Peyer's patch (tissue), 4 donors: Measurements from ENCODE around the gene UCK2. TPM values are rescaled to one million over a fixed set of nuclear protein-coding genes. Genes with fewer than 3 reads are reported as not detected.

Experiments used
- DNase-seq, 3 donors: peaks; one replicate each; pipeline ENCODE4 v3.0.0-alpha.2; 2017 to 2019
- H3K27ac ChIP-seq, 4 donors: fragments of 200-600 bp; sonication (generic); one replicate each; pipeline ENCODE4 v1.5.1; 2016 to 2019
- H3K27me3 ChIP-seq, 2 donors: fragments of 200-600 bp; sonication (generic); one replicate each; pipeline ENCODE4 v1.5.1; 2019
- H3K36me3 ChIP-seq, 3 donors: fragments of 200-600 bp; sonication (generic); one replicate each; pipeline ENCODE4 v1.5.1; 2016 to 2019
- H3K4me1 ChIP-seq, 4 donors: fragments of 200-600 bp; sonication (generic); one replicate each; pipeline ENCODE4 v1.5.1; 2016 to 2019
- H3K4me3 ChIP-seq, 4 donors: fragments of 200-600 bp; sonication (generic); 1 replicate in 3 of 4; 2 replicates in 1 of 4; pipeline ENCODE4 v1.5.1; 2016 to 2019; ENCODE audit warnings: mild to moderate bottlenecking in 1 of 4
- H3K9me3 ChIP-seq, 4 donors: fragments of 200-600 bp; sonication (generic); one replicate each; pipeline ENCODE4 v1.5.1; 2016 to 2019; ENCODE audit warnings: mild to moderate bottlenecking in 1 of 4
- POLR2A ChIP-seq, 2 donors: fragments of 450-650 bp; IDR thresholded peaks; one replicate each; pipeline ENCODE4 v1.5.1; 2017; ENCODE audit warnings: antibody characterized with exemption in 2 of 2, mild to moderate bottlenecking in 2 of 2, moderate library complexity in 2 of 2
- total RNA-seq, 4 donors: library from RNA; depleted of rRNA; stranded (reverse); fragments of >200 nt; gene quantifications; one replicate each; pipeline ENCODE4 v1.1.0, GENCODE V29; 2016
- TF ChIP-seq, protein P1 (sequence below), 6 experiments: fragments of 450-650 bp in 4 of 6; fragments of 200-600 bp in 2 of 6; sonication (generic) in 1 of 6; IDR thresholded peaks; one replicate each; pipeline ENCODE4 v1.5.1; 2017 to 2019; ENCODE audit warnings: antibody characterized with exemption in 6 of 6, mild to moderate bottlenecking in 3 of 6, moderate library complexity in 1 of 6

The UCK2 gene
- total RNA-seq, 4 donors from 2014 or later = 36.3 to 117 (median 84.7) TPM

DNA sequence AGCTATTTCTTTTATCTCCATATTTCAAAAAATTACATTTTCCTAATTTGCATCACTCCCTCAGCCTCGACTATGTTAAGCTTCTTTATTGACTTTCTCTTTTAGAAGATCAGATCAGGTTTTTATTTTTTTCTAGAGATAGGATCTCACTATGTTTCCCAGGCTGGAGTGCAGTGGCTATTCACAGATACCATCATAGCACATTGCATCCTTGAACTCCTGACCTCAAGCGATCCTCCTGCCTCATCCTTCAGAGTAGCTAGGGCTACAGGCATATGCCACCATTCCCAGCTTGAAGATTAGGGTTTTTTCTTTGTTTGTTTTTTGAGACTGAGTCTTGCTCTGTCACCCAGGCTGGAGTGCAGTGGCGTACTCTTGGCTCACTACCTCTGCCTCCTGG, 20.1 kb downstream of the UCK2 start:
- DNase-seq = no peak
- Histone ChIP-seq H3K27me3 (no peaks in the 10 kb centered on the region), H3K9me3 (no peaks in the 10 kb centered on the region), H3K4me3 (no peak overlapping the region), H3K27ac (no peak overlapping the region), H3K4me1 (peaks cover 0 to 11% (median 0%) of the 10 kb centered on the region in 4 donors), H3K36me3 (no peaks in the 10 kb centered on the region)
- TF ChIP-seq, protein P1, sequence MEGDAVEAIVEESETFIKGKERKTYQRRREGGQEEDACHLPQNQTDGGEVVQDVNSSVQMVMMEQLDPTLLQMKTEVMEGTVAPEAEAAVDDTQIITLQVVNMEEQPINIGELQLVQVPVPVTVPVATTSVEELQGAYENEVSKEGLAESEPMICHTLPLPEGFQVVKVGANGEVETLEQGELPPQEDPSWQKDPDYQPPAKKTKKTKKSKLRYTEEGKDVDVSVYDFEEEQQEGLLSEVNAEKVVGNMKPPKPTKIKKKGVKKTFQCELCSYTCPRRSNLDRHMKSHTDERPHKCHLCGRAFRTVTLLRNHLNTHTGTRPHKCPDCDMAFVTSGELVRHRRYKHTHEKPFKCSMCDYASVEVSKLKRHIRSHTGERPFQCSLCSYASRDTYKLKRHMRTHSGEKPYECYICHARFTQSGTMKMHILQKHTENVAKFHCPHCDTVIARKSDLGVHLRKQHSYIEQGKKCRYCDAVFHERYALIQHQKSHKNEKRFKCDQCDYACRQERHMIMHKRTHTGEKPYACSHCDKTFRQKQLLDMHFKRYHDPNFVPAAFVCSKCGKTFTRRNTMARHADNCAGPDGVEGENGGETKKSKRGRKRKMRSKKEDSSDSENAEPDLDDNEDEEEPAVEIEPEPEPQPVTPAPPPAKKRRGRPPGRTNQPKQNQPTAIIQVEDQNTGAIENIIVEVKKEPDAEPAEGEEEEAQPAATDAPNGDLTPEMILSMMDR (IDR thresholded peaks at IDR 0.05) = no peak
- TF ChIP-seq POLR2A (IDR thresholded peaks at IDR 0.05) = no peak

DNA sequence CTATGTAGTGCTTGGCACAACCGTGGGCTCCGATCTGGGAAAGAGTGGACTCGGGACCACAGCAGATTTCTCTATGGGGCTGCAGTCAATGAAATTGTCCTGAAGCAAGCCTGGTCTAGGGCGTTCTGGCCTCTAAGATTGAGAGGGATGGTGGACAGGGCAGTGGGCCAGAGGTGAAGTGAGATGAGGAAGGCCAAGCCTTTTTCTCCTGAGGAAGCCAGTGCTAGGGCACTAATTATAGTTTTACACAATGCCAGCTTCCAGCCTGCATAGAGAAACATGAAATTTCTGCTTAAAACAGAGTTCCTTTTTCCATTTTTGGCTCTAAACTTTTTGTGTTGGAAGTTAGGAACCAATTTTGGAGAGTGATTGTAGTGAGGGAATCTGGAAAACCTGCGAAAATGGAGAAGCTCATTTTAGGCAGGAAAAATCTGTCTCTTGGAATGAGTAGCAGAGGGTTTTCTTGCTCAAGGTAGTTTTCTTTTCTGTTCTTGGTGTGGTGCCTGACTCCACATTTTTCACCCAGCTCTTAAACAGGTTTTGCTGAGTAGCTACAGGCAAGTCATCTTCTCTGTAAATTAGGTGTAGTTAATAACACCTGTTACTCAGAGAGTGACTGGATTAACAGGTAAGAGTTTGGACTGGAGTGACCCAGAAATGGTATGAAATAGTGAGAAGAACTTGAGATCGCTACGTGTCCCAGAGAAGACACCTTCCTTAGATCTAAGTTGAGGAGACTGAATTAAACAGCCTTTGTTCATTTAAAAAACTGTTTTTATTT, 22.1 kb downstream of the UCK2 start:
- Histone ChIP-seq H3K27me3 (no peaks in the 10 kb centered on the region), H3K4me1 (no peaks in the 10 kb centered on the region), H3K9me3 (no peaks in the 10 kb centered on the region), H3K4me3 (no peak overlapping the region), H3K27ac (no peak overlapping the region), H3K36me3 (no peaks in the 10 kb centered on the region)
- no peak for TF ChIP-seq POLR2A (IDR thresholded peaks at IDR 0.05)
- TF ChIP-seq, protein P1 (IDR thresholded peaks at IDR 0.05) = no peak
- DNase-seq = no peak

DNA sequence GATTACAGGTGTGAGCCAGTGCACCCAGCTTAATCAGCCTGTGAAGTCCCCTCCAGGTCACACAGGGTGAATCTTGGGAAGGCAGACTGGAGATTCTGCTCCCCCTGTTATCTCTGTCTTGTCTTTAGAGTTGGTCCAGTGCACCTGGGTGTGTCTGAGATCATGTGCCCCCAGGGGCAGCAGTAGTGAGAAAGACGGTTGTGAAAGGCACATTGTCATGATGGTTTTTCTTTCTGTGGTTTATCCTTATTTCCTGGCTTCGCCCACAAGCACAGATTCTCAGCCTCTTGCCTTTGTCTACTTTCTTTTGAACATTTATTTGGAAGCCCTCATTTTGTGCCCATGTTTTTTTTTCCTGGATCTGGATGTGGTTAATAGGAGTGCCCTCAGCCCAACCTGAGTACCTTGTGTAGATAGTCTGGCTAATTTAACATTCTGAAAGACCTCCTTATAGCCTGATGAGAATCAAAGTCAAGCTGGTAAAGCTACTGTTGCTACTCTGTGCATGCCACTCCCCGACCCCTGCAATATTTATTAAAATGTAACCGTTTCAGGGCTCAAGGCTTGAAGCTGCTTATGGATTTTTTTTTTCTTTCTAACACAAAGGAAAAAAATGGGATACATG, 23.7 kb downstream of the UCK2 start:
- H3K27me3 ChIP-seq = no peaks in the 10 kb centered on the region
- no peaks in the 10 kb centered on the region for H3K9me3 ChIP-seq
- no peaks in the 10 kb centered on the region for H3K36me3 ChIP-seq
- no peak overlapping the region for H3K4me3 ChIP-seq
- peaks cover 0 to 1% (median 0%) of the 10 kb centered on the region in 4 donors for H3K4me1 ChIP-seq
- DNase-seq = no peak
- H3K27ac ChIP-seq = no peak overlapping the region
- TF ChIP-seq, protein P1 (IDR thresholded peaks at IDR 0.05) = no peak
- no peak for TF ChIP-seq POLR2A (IDR thresholded peaks at IDR 0.05)

DNA sequence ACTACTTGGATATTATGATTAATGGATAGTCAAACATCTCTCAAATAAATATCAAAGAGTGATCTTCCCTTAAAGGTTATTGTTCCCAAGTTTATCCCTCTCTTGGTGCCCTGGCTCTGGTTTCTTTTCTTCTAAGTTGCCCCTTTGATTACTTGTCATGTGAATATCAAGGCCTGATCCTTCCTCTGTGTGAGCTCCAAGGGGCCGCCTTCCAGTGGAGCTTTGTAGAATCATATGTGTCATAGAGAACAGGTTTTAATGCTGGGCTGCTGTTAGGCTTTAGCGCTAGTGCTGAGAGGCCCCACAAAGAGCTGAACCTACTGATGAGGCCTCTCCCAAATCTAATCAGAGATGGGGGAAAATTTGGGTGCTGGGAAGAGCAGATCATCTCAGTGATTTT, 25.5 kb downstream of the UCK2 start:
- Histone ChIP-seq H3K27ac (no peak overlapping the region), H3K9me3 (no peaks in the 10 kb centered on the region), H3K36me3 (no peaks in the 10 kb centered on the region), H3K4me1 (peaks cover 0 to 18% (median 7%) of the 10 kb centered on the region in 4 donors), H3K4me3 (no peak overlapping the region), H3K27me3 (no peaks in the 10 kb centered on the region)
- TF ChIP-seq, protein P1 (IDR thresholded peaks at IDR 0.05) = no peak
- no peak for TF ChIP-seq POLR2A (IDR thresholded peaks at IDR 0.05)
- no peak for DNase-seq

DNA sequence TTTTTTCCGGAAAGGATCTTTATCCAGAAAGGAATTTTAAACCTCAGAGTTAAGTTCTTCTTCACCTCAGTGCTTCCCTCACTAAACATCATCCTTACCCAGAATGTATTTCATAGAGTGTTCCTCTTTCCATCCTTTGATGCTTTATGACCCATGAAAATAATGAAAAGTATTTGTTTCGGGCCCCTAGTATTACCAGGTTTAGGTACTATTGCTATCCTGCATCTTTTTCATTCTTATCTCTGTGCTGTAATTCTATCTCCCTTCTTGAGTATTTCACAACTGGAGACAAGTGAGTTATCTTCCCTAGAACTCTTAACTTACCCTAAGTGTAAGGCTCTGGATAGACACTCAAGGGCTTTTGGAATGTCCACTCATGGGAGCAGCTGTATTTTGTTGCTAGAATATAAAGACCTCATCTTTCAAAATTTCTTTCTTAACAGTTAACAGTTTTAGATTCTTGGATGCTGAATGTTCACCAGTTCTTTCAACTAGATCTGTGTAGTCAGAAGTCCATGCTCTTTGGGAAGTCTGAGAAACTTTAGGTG, 26.2 kb downstream of the UCK2 start:
- H3K4me1 ChIP-seq = peaks cover 0 to 26% (median 8%) of the 10 kb centered on the region in 4 donors
- DNase-seq = no peak
- no peaks in the 10 kb centered on the region for H3K36me3 ChIP-seq

More for the DNA sequence above, 26.2 kb downstream of the UCK2 start:
- Histone ChIP-seq H3K27me3 (no peaks in the 10 kb centered on the region), H3K27ac (no peak overlapping the region), H3K4me3 (no peak overlapping the region), H3K9me3 (no peaks in the 10 kb centered on the region)
- TF ChIP-seq, protein P1 (IDR thresholded peaks at IDR 0.05) = no peak
- TF ChIP-seq POLR2A (IDR thresholded peaks at IDR 0.05) = no peak
